Mesodermal cell (in vitro differentiated cells): ENCODE results near the gene PLK2.

Experiments used
- H3K27ac ChIP-seq: 2 replicates; pipeline ENCODE4 v1.7.0; 2013; ENCODE audit warnings: mild to moderate bottlenecking, low read depth, low read length, moderate library complexity; ENCODE audit not compliant: severe bottlenecking
- H3K36me3 ChIP-seq: 2 replicates; pipeline ENCODE4 v1.7.1; 2013; ENCODE audit warnings: mild to moderate bottlenecking, low read length, moderate library complexity; ENCODE audit not compliant: control insufficient read depth, insufficient read depth
- H3K4me1 ChIP-seq: one replicate; pipeline ENCODE4 v1.7.1; 2013; ENCODE audit warnings: mild to moderate bottlenecking, low read length; ENCODE audit not compliant: insufficient read depth, control insufficient read depth, poor library complexity, severe bottlenecking
- H3K4me3 ChIP-seq: 2 replicates; pipeline ENCODE4 v1.7.0; 2013; ENCODE audit warnings: low read length, control low read depth, mild to moderate bottlenecking; ENCODE audit not compliant: insufficient read depth, poor library complexity, severe bottlenecking; ENCODE audit errors: extremely low read depth
- H3K9me3 ChIP-seq: 2 replicates; pipeline ENCODE4 v1.7.1; 2013; ENCODE audit warnings: mild to moderate bottlenecking, low read length, moderate library complexity; ENCODE audit not compliant: control insufficient read depth
- WGBS, 2 experiments: methylation state at CpG; one replicate each; pipeline ENCODE4 v1.1.5; 2013; ENCODE audit warnings: missing lambda C conversion rate in 2 of 2; ENCODE audit not compliant: insufficient coverage in 2 of 2; 5-methylcytosine and 5-hydroxymethylcytosine counted together

Gene PLK2

DNA sequence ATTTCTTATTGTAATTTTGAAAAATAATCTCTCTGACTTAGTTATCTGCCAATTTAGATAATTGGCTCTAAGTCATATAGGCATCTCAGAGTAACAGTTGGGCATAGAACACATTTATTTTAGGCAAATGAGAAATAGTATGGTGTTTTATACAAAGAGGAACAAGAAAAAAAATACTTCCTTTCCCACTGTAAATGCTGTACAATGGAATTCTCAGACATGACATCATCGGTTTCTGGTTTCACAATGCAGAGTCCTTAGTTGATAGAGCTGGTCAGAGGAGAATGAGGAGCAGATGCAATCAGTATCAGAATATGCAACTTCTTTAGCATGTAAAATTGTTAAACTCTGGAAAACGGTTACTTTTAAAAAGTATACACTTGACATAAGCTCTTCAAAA, 49.4 kb downstream of the PLK2 start:
- Histone ChIP-seq H3K36me3 (no peaks in the 10 kb centered on the region), H3K4me3 (no peak overlapping the region), H3K4me1 (peaks cover 32% of the 10 kb centered on the region), H3K27ac (no peak overlapping the region), H3K9me3 (no peaks in the 10 kb centered on the region)
- no CpG with 5 or more reads among the region's 2 CpGs for WGBS, 2 experiments

DNA sequence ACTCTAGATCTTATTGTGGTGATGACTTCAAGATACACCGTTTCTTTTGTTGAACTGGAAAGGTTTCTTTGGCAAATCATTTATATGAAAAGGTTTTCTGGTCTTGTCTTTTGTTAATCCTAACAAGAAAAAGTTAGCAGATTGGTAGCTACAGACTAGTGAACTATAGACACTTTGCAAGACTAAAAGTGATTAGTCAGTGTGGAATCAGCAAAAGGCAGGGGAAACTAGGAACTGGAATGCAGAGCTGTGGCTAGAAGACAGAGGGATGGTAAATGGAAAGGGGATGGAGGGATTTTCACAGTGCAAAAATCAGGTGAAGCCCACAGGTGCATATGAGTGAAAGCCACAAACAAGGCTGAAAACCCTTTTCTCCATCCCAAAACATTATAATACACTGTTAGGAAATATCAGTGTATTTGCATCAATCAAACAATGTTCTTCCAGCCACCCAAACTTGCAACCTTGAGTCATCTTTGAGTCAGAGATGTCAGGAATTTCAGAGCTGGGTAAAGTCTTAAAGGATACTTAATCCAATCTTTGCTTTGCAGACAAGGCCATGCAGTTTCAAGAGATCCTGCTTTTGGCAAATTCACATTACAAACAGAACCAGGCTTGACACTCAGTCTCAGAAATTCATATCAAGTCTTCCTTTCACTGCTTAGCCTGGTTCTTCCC, 52.7 kb downstream of the PLK2 start:
- Histone ChIP-seq H3K4me3 (no peak overlapping the region), H3K4me1 (peaks cover 28% of the 10 kb centered on the region), H3K9me3 (no peaks in the 10 kb centered on the region), H3K27ac (peak overlapping the region; percentile 26), H3K36me3 (no peaks in the 10 kb centered on the region)
- WGBS, 2 experiments = 100% methylated on average over 1 of the region's 1 CpG; no CpG with 5 or more reads in 1 of the 2 experiments

DNA sequence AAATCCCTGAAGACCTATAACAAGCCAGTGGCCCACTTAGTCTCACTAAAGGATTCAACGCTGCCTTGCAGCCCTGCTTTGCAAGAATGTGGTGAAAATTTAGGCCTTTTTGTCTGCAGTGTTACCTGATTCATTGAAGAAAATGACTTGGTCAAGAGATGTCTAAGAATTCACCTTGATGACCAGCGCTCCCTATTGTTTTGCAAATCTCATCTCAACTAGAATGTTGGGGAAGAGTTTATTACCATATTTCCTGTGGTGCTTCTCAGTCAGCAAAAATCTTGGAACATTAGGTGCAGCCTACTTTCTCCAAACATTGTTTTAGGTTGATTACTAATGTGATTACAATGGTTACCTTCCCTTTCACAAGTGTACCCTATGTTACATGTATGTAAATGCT, 53.5 kb downstream of the PLK2 start:
- WGBS, 2 experiments = 17 to 40% methylated on average over 1 of the region's 2 CpGs
- Histone ChIP-seq H3K9me3 (no peaks in the 10 kb centered on the region), H3K27ac (no peak overlapping the region), H3K36me3 (no peaks in the 10 kb centered on the region), H3K4me1 (peaks cover 25% of the 10 kb centered on the region), H3K4me3 (no peak overlapping the region)

DNA sequence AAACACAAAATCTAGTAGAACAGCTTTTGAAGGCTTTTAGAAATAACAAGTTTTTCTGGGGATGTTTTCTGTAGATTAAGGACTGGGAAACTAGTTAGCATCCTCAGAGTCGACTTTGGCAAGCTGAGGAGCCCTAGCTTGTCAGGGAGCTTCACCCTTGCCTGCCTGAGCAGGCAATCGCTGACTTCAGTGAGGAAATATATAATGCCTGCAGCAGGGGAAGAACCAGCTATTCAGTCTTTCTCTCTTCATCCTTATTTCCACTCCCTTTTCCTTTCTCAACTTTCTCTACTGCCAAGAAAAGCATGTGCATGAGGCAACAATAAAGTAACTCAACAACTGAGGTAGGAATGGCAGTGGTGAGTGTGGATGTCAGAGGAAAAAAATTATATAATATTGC, 54.7 kb downstream of the PLK2 start:
- WGBS, 2 experiments = 0 to 50% methylated on average over 1 to 2 of the region's 2 CpGs
- Histone ChIP-seq H3K36me3 (no peaks in the 10 kb centered on the region), H3K4me1 (peaks cover 14% of the 10 kb centered on the region), H3K4me3 (no peak overlapping the region), H3K27ac (no peak overlapping the region), H3K9me3 (no peaks in the 10 kb centered on the region)

DNA sequence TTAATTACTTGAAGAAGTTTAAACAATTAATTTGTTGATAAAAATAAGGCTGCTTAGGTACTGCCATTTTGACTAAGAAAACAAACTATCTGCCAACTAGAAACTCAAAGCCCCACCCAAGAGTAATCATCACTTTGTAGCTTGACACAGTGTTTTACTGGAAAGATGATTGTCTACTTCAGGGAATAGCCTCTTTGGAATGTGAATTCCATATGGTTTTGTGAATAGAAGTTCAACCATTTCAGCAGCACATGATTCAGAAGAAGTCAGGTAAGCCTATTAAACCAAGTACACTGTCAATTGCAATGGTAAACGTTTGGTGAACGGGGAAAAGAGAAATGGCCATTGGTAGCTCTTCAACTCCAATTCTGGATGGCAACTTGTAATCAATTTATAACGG, 55.2 kb downstream of the PLK2 start:
- no peaks in the 10 kb centered on the region for H3K36me3 ChIP-seq
- H3K4me1 ChIP-seq = peaks cover 9% of the 10 kb centered on the region
- no peak overlapping the region for H3K27ac ChIP-seq
- H3K4me3 ChIP-seq = no peak overlapping the region
- 89% methylated on average over 3 of the region's 3 CpGs; no CpG with 5 or more reads in 1 of the 2 experiments for WGBS, 2 experiments
- H3K9me3 ChIP-seq = no peaks in the 10 kb centered on the region
